GM21423 (cell line): ENCODE data around the gene RPS27L.
"Not testable (repeated sequence)": the region's sequence is repeated elsewhere in the genome, so short reads cannot be mapped to it uniquely, and the experiment has no call there.

ENCODE experiments used
- ATAC-seq: cut with Tn5 transposase; IDR thresholded peaks from one replicate; pipeline ENCODE4 v1.9.1; 2021; ENCODE audit warnings: mild to moderate bottlenecking, moderate library complexity; ENCODE audit not compliant: unreplicated experiment

The RPS27L gene

DNA sequence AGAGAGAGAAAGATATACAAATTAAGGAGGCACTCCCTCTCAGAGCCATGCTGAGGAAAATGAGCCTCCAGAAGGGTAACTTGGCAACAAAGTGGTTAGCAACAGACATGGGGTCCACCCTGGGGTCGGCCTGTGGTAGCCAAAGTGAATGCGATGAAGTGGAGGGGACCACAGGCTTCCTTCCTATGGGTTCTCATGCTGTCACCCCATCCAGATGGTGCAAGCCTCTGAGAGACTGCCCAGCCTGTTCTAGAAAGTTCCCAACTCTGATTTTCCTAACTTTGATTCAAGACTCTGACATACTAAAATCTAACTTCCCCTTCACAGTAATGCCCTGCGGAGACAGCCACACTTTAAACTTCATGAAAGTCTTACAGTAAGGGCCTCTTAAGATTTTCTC lies 53.9 kb downstream of the RPS27L start:
- ATAC-seq: no peak

DNA sequence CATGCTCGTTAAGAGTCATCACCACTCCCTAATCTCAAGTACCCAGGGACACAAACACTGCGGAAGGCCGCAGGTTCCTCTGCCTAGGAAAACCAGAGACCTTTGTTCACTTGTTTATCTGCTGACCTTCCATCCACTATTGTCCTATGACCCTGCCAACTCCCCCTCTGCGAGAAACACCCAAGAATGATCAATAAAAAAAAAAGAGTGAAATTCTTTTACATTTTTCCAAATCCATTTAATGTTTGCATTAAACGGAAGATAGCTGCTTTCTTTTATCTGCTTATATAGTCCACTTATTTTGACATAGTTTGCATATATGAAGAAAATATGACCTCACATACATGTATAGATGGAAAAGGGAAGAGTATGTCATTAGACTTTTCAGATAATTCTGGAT lies 57.7 kb downstream of the RPS27L start:
- ATAC-seq: not testable (repeated sequence)

DNA sequence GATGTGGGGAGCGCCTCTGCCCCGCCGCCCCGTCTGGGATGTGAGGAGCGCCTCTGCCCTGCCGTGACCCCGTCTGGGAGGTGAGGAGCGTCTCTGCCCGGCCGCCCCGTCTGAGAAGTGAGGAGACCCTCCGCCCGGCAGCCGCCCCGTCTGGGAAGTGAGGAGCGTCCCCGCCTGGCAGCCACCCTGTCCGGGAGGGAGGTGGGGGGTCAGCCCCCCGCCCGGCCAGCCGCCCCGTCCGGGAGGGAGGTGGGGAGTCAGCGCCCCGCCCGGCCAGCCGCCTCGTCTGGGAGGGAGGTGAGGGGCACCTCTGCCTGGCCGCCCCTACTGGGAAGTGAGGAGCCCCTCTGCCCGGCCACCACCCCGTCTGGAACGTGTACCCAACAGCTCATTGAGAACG lies 58.4 kb downstream of the RPS27L start:
- ATAC-seq: not testable (repeated sequence)
